ENCODE data around the gene RGL1. TPM values are rescaled to one million over a fixed set of nuclear protein-coding genes. Genes with fewer than 3 reads are reported as not detected.

The RGL1 gene
- total RNA-seq, 3 donors from 2014 or later (not counting 1 experiment from before 2014, with no cell fraction given) = 0.16 to 0.52 (median 0.40) TPM

- Histone ChIP-seq H3K4me3 (ENCODE audit: low read length) (no peak overlapping the region), H3K4me1 (ENCODE audit: control insufficient read depth, insufficient read depth, low read length) (peaks cover 3% of the 10 kb centered on the region), H3K36me3 (ENCODE audit: control insufficient read depth, insufficient read depth, low read length) (no peaks in the 10 kb centered on the region), H3K9me3 (ENCODE audit: control insufficient read depth, insufficient read depth, low read length) (no peaks in the 10 kb centered on the region), H3K27me3 (ENCODE audit: control insufficient read depth, insufficient read depth, low read length) (peaks cover 3% of the 10 kb centered on the region), H3K27ac (ENCODE audit: low read length) (no peak overlapping the region)
- Mint-ChIP-seq H3K9me3 (no peaks in the 10 kb centered on the region), H3K27me3 (ENCODE audit: low read depth in 2 of 2) (no peaks in the 10 kb centered on the region), H3K27ac (no peak overlapping the region), H3K4me1 (peaks cover 23 to 26% of the 10 kb centered on the region in 2 donors), H3K36me3 (no peaks in the 10 kb centered on the region), H3K4me3 (no peak overlapping the region)
- ATAC-seq (no peak), DNase-seq (no peak)
- intact Hi-C loops (cut with micrococcal nuclease) = no loop called here
- TF ChIP-seq, protein P1, sequence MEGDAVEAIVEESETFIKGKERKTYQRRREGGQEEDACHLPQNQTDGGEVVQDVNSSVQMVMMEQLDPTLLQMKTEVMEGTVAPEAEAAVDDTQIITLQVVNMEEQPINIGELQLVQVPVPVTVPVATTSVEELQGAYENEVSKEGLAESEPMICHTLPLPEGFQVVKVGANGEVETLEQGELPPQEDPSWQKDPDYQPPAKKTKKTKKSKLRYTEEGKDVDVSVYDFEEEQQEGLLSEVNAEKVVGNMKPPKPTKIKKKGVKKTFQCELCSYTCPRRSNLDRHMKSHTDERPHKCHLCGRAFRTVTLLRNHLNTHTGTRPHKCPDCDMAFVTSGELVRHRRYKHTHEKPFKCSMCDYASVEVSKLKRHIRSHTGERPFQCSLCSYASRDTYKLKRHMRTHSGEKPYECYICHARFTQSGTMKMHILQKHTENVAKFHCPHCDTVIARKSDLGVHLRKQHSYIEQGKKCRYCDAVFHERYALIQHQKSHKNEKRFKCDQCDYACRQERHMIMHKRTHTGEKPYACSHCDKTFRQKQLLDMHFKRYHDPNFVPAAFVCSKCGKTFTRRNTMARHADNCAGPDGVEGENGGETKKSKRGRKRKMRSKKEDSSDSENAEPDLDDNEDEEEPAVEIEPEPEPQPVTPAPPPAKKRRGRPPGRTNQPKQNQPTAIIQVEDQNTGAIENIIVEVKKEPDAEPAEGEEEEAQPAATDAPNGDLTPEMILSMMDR (IDR thresholded peaks at IDR 0.05) = no peak
- no CpG with 5 or more reads among the region's 1 CpG for WGBS (ENCODE audit: insufficient coverage)
These were observed 80.3 kb downstream of the RGL1 start for GRCh38 chr1:183885142-183885735.

GRCh38 chr1:183886083-183886828 is 81.3 kb downstream of the RGL1 start:
- no CpG with 5 or more reads among the region's 3 CpGs for WGBS (ENCODE audit: insufficient coverage)
- no peak overlapping the region for H3K4me3 Mint-ChIP-seq

DNA sequence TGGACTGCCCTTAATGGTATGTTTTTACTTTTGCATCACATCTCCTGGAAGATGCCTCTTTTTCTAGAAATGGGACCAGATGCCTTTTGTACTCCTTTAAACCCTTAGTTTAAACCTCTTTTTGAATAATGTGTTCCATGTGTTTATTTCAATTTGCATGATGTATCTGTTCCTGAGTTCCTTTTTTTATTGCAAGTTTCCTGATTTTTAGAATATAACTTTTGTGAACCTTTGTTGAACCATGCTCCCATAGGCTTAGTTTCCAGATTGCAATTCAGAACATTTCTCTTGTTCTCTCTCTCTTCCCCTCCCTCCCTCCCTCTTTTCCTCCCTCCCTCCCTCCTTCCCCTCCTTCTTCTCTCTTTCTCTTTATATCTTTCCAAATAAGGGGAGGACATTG is 81.9 kb downstream of the RGL1 start:
- Histone ChIP-seq H3K4me3 (ENCODE audit: low read length) (no peak overlapping the region), H3K4me1 (ENCODE audit: control insufficient read depth, insufficient read depth, low read length) (peaks cover 3% of the 10 kb centered on the region), H3K27ac (ENCODE audit: low read length) (no peak overlapping the region), H3K36me3 (ENCODE audit: control insufficient read depth, insufficient read depth, low read length) (no peaks in the 10 kb centered on the region), H3K9me3 (ENCODE audit: control insufficient read depth, insufficient read depth, low read length) (no peaks in the 10 kb centered on the region), H3K27me3 (ENCODE audit: control insufficient read depth, insufficient read depth, low read length) (peaks cover 3% of the 10 kb centered on the region)
- Mint-ChIP-seq H3K4me3 (no peak overlapping the region), H3K27ac (no peak overlapping the region), H3K9me3 (no peaks in the 10 kb centered on the region), H3K4me1 (peaks cover 23 to 26% of the 10 kb centered on the region in 2 donors), H3K36me3 (no peaks in the 10 kb centered on the region), H3K27me3 (ENCODE audit: low read depth in 2 of 2) (no peaks in the 10 kb centered on the region)
- intact Hi-C loops (cut with micrococcal nuclease) = no loop called here
- DNase-seq (no peak), ATAC-seq (no peak)
- TF ChIP-seq, protein P1 (IDR thresholded peaks at IDR 0.05) = no peak

More at GRCh38 chr1:183886083-183886828, 81.3 kb downstream of the RGL1 start:
- peaks cover 3% of the 10 kb centered on the region for H3K27me3 ChIP-seq (ENCODE audit: control insufficient read depth, insufficient read depth, low read length)
- no peak overlapping the region for H3K27ac ChIP-seq (ENCODE audit: low read length)
- Mint-ChIP-seq H3K36me3 (no peaks in the 10 kb centered on the region), H3K27me3 (ENCODE audit: low read depth in 2 of 2) (no peaks in the 10 kb centered on the region), H3K27ac (no peak overlapping the region), H3K4me1 (peaks cover 23 to 26% of the 10 kb centered on the region in 2 donors), H3K9me3 (no peaks in the 10 kb centered on the region)
- H3K36me3 ChIP-seq (ENCODE audit: control insufficient read depth, insufficient read depth, low read length) = no peaks in the 10 kb centered on the region
- H3K9me3 ChIP-seq (ENCODE audit: control insufficient read depth, insufficient read depth, low read length) = no peaks in the 10 kb centered on the region
- H3K4me3 ChIP-seq (ENCODE audit: low read length) = no peak overlapping the region
- DNase-seq (no peak), ATAC-seq (no peak)
- TF ChIP-seq, protein P1 (IDR thresholded peaks at IDR 0.05) = no peak
- intact Hi-C loops (cut with micrococcal nuclease) = no loop called here
- H3K4me1 ChIP-seq (ENCODE audit: control insufficient read depth, insufficient read depth, low read length) = peaks cover 3% of the 10 kb centered on the region

All from natural killer cell (primary cell).